HG03558 (cell line): ENCODE measurements around the gene RERE.

Source experiments
- ATAC-seq: cut with Tn5 transposase; IDR thresholded peaks from one replicate; pipeline ENCODE4 v1.9.1; 2021; ENCODE audit warnings: moderate number of reproducible peaks; ENCODE audit not compliant: unreplicated experiment; ENCODE audit errors: extremely low read depth

RERE gene

DNA sequence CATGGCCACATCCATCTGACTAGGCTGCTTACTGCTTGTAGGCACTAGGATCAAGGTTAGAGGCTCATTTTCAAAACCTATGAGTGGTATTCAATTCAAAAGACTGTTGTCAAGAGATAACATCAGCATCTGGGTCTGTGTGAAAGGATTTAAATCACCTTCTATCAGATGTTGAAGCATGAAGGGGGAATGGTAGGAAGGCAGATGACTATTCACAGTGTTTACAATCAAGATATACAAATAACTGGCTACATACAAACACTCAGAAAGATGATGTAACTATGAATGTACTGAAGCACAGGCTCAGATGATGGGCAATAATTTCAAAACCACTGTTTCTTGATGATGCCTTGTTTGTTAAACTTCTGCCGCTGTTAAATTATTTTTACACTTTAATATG is 250.3 kb downstream of the RERE start:
- no peak for ATAC-seq

DNA sequence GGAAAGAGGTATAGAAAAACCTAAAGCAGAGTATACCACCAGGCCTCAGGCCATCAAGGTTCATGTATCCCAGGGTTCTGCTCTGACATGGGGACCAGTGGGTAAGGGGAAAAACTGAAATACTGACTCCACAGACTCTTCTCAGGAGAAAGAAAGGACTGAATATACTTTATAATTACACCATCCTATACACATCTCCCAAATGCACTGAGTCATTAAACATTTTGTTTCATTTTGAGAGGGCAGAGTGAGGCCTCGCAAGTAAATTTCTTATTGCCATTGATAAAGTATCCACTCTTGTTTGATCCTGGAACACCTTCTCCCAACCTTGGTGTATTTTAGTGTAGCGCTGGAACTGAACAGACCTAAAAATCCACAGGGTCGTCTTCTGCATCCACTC is 251.6 kb downstream of the RERE start:
- no peak for ATAC-seq

DNA sequence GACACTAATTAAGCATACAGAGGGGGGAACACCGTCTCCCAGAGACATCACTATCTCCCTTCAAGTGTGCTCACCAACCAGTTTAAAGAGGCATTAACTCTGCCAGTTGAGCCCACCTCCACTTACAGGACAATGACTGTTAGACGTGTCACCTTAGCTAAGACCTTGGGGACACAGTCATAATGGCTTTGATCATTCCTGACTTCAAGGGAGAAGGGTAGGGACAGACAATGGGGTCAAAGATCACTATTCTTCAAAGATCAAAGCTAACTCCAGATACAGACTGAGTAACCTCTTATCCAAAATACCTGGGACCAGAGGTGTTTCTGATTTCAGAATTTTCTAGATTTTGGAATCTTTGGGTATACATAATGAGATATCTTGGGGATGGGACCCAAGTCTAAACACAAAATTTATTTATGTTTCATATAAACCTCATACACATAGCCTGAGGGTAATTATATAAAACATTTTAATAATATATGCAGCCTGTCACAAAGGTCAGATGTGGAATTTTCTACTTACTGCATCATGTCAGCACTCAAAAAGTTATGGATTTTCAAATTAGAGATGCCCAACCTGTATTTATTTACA is 253.4 kb downstream of the RERE start:
- no peak for ATAC-seq

DNA sequence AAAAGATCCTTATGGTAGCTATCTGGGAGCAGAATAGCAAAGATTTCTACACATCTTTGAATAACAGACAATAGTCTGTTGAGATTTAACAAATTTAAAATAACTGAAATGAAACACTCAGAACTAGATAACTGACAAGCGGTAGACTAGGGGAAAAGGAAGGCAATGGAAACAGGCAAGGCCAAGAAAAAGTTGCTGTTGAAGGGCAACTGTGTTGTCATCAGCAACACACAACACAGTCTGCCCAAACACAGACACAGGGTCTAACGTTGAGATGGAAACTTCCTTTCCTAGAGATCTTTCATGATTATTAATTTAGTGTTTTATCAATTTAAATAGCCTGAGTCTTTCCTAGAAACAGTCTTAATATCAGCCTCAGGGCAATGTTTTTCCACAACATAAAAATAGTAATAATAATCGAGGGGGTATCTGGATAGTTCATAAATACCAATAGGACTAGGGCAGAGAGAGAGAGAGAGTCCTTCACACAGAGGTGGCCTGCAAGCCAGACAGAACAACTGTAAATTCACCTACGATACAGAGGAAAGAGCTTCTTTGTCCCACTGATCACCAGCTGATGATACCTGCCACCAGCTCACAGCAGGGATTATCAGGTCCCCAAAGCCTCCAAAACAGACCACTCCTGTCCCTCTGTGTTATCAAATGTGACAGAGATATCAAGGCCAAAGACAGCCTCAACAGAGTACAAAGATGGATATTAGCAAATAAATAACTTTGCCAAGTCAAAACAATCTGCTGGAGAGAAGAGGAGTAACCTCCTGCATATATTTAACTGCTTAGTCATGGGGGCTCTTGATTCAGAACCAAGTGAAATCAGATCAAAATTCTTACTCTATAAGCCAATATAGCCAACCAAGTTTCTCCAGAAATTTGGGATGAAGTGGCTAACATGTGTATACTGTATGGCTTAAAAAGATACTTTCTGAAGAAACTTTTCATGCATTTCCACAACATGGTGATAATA is 254.3 kb downstream of the RERE start:
- no peak for ATAC-seq

DNA sequence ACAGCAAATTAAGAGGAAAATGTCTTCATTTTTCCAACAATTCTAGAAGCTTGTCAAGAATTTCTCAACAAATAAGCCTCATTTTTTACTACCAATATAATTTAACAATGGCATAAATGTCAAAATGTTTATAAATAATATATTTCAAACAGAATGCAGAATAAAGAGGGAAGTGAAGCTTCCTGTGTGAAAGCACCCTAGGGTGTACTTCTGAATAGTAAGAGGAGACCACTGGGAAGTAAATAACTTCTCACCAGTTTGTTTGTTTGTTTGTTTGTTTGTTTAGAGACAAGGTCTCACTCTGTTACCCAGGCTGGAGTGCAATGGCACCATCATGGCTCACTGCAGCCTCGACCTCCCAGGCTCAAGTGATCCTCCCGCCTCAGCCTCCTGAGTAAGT is 255.2 kb downstream of the RERE start:
- no peak for ATAC-seq

DNA sequence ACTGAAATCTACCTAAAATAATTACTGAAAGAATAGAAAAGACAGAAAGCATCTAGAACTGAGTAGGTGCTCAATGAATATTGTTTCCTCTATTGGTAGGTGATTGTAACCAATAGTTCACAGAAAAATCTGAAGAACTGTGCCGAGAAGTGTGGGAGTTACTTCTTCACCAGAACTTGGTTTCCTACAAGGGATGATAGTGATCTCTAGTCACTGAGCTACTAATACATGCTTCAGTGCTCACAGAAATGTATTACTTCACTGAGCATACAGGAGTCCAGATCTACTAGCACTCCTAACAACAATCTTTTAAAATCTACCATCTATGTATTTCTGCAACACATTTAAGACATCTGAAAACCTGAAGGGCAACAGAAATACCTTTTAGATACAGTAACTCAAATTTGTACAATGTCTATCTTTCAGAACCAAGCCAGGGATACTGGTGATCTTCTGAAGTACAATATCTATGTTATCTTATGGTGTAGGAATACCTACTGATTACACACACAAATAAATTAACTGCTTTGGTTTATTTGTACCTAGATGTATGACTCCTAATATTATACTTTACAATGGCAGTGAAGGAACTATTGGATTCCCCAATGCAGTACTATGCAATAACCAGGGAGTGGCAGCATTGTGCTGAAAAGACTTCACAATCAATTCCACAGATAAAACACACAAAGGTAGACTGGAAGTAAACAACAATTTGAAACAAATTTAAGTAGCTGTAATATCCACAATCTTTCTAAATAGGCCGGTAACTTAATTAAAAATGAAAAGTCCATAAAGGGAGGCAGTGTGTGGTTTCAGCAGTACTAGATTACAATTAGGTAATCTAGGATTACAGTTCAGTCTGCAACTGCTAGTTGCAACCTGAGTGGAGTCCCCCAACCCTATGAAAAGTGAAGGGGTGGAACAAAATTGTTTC is 256.6 kb downstream of the RERE start:
- ATAC-seq = no peak

DNA sequence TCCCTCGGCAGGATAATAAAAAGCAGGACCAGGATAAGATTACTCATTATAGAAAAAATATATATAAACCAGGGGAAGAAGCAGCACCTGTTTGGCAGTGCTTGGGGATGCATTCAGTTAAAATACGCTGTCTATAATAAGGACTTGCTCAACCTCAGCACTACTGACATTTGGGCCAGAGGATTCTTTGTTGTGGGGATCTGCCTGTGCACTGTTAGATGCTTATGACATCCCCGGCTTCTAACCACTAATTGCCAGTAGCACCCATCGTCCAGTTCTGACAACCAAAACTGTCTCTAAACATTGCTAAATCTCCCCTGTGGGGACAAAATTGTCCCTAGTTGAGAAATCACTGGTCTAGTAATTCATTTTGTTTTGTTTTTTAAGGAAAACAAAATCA is 257.4 kb downstream of the RERE start:
- no peak for ATAC-seq

DNA sequence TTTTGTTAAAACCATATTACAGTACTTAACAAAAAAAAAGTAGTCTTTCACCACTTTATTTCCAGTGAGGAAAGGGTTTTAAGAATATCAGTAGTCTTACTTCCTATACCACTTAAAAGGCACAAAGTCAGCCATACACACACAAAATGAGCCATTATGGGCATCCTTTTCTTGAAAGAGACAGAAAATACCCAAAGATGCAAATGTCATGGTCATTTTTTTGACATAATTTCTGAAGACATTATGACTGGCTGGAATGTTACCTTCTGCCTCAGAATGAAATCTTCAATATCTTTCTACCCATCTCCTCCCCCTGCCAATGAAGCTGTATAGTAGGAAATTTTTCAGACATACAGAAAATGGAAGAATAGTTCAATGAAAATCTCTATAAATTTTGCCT is 261.9 kb downstream of the RERE start:
- ATAC-seq = no peak

DNA sequence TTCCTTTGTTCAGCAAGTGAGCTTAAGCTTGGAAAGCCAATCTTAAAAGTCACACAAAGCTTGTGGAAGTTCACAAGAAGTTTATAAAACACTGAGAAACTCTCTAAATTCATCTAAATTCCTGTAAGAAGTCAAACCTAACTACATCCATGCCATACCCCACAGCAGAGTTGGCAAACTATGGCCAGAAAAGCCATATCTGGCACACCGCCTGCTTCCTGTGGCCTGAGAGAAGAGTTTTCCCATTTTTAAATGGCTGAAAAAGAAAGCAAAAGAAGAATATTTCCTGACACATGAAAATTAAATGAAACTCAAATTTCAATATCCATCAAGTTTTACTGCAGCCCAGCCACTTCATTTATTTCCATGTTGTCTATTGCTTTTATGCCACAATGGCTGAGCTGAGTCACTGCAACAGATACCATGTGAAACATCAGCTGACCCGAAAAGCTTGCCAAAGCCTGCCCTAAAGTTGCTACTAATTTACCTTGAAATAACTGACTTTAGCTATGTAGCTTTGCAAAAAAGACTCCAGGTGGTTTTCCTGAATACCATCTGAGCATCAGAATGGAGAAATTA is 262.4 kb downstream of the RERE start:
- ATAC-seq = no peak

DNA sequence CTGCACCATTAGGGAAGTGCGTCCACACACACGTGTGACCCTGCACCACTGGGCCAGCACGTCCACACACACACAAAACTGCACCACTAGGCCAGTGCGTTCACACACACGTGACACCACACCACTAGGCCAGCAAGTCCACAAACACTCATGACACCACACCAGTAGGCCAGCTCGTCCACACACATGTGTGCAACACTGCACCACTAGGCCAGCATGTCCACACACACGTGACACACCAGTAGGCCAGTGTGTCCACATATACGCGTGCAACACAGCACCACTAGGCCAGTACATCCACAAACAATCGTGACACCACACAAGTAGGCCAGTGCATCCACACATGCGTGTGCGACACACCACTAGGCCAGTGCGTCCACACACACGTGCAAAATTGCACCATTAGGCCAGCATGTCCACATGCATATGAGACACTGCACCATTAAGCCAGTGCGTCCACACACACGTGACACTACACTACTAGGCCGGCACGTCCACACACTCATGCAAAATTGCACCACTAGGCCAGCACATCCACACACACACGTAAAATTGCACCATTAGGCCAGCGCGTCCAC is 264.5 kb downstream of the RERE start:
- no peak for ATAC-seq

DNA sequence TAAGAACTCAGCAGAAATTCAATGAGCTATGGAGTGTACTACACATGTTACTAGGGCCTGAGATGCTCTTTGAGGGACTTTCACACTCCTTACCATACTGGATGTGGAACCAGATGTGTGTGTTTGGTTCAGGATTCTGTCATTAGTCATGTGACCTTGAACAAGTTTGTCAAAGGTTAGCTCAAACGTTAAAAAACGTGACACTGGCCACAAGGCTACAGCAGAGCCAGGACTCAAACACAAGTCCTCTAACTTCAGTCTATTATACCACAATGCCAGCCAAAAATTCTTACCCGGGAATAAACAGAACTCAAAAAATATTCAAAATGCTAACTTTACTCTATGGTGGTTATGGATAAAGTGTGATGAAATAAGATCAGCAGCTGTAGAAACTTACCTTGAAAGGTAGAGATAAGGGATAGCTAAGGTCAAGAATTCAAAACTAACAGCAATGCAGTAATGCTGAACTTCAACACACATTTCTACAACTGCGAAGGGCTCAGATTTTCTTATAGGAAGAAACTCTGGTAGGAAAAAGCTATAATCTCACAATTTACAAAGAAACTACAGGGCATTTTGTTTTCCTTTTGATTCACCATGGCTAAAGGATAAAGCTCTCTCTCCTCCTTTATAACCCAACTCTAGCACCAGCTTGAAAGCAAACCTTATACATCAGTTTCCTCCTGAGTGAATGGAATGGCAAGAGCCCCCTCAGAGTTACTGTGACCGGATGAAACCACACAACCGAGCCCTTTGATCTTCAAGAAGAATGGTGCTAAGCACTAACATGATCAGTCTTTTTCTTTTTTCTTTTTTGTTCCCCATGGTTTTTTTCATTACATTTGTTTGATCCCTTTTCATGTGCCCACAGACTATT is 265.6 kb downstream of the RERE start:
- no peak for ATAC-seq

DNA sequence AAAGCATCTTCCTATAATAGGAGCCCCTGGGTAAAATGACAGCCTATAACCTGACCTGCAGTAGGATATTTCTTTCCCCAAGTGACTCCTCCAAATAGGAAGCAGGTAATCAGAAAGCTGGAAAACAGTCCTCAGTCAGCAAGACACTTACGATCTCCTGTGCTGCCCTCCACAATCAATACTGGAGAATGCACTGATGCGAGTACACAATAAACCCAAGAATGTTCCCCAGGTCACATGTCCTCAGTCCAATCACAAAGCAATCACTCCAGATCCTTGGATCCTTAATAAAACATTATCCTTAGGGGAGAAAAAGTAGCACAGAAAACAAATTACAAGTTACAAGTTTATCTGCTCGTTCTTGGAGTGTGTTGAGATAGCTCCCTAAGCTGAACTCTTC is 266.4 kb downstream of the RERE start:
- no peak for ATAC-seq

DNA sequence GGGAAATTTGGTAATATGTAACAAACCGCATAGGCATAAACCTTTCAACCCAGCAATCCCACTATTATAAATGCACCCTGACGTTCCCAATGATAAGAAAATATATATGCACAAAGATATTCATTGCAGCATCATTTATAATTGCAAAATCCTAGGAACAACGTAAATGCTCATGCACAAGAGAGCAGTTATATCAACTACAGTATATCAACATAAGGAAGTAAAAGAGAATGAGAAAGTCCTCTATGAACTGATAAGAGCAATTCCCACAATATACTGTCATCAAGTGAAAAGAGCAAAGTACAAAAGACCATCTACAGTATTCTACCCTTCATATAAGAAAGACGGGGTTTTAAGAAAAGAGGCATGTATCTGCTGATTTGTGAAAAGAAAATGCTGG is 269.6 kb downstream of the RERE start:
- ATAC-seq = no peak

DNA sequence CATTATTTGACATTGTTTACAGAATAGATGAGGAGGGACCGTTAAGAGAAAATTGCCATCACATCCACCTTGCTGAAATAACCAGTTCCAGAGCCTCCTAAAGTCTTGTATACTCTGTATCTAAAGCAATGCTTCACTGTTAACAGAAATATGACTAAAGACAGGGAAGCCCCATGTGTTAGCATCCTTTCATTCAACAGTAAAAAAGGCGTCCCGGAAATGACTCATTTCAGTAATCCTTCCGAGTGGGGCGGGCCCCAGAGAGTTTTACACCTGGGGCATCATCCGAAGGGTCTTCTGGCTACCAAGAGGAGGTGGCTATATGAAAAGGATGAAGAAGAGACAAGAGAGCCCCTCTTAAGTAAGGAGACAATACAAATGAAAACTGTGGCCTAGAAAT is 272.4 kb downstream of the RERE start:
- ATAC-seq = no peak

DNA sequence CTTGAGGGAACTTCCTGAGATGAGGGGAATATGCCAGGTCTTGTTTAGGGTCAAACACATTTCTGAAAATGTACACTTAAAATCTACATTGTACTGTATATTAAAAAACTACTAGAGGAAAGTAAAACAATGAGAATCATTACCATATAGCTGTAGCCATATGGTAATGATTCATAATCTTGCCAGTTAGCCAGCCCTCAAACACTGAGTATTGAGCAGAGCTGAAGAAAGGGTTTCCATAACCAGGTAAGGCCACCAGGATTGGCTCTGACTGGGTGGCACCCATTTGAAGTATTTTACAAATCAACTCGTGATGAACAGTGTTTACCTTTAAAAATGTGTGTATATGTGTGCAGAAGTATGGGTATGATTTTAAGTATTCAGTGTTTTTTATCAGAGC is 272.8 kb downstream of the RERE start:
- ATAC-seq = no peak

DNA sequence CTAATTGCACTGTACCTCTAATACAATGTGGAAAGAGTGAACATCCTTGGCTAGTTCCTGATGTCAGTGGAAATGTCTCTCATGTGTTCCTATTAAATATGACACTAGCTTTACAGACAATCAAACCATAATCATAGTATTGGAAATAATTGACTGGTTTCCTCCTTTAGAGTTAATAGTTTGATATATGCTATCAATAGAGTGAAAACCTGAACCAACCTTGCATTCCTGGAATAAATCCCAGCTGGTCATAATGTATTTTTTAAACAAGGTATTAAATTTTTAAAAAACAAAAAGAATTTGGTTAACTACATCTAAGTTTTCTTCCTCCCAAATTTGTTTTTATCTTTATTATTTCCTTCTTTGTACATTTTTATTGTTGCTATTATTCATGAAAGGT is 273.5 kb downstream of the RERE start:
- ATAC-seq = no peak

DNA sequence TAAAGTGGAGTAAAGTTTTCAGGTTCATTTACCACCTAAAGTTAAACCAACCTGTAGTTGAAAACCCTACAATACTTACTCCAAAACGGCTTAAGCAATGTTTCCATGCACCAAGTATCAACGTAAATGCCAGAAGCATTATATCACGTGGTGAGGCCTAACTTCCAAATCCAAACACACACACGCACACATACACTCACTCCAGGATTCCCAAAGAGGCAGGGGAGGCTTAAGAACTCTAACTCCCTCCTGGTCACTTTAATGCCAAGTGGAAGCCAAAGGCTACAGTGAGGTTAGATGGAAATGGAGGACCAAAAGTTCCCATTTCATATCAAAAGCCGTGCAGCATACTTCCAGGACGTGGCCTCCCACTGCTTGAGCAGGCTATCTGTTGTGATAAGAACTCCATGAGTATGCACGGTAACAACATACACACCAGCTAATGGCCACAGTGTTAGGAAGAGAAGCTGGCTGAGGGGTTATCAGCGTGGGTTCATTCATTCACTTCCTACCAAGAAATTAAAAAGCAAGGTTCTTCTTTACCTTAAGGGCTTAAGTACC is 275.4 kb downstream of the RERE start:
- ATAC-seq = no peak

DNA sequence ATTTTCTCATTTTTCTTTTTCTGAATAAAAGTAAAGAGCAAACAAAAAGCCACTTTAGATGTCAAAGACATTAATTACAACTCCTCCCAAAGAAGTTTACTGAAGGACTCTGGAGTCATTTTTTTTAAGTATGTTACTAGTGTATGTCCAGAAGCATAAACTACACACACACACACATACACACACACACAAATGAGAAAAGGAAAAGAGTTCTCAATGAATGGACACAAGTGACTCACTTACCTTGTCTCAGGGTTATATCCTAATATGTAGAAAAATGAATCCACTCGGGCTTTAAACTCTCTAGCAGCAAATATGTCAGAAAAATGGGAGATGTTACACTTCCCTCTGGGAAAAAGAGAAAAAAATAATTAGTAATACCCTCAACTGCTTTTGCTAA is 276.5 kb downstream of the RERE start:
- ATAC-seq = no peak
